Naive B cell (primary cell): ENCODE results near the gene MAPRE2. TPM values are rescaled to one million over a fixed set of nuclear protein-coding genes. Genes with fewer than 3 reads are reported as not detected.
"Not testable (repeated sequence)": the region's sequence is repeated elsewhere in the genome, so short reads cannot be mapped to it uniquely, and the experiment has no call there.

Experiments
- ATAC-seq, 2 donors: fragments of 150-1000 bp; cut with Tn5 transposase; 2 replicates each; pipeline ENCODE4 v1.10.0; 2021; ENCODE audit warnings: low read depth in 2 of 2, mild to moderate bottlenecking in 2 of 2, moderate library complexity in 2 of 2
- DNase-seq: peaks from one replicate; pipeline ENCODE4 v3.0.0; 2022
- H3K27ac Mint-ChIP-seq, 6 donors: one replicate each; pipeline ENCODE4 v1.8.0; 2020 to 2022; ENCODE audit warnings: mild to moderate bottlenecking in 6 of 6, mixed read lengths in 6 of 6, moderate library complexity in 5 of 6, inconsistent platforms in 2 of 6
- H3K27me3 Mint-ChIP-seq, 3 donors: one replicate each; pipeline ENCODE4 v1.8.0; 2021 to 2022; ENCODE audit warnings: mixed read lengths in 3 of 3, mild to moderate bottlenecking in 1 of 3
- H3K36me3 Mint-ChIP-seq, 2 donors: one replicate each; pipeline ENCODE4 v1.8.0; 2020 to 2022; ENCODE audit warnings: mixed read lengths in 2 of 2, inconsistent platforms in 1 of 2, mild to moderate bottlenecking in 1 of 2
- H3K4me1 Mint-ChIP-seq, 3 donors: one replicate each; pipeline ENCODE4 v1.8.0; 2020 to 2022; ENCODE audit warnings: mixed read lengths in 3 of 3, inconsistent platforms in 1 of 3, mild to moderate bottlenecking in 1 of 3, moderate library complexity in 1 of 3
- H3K4me3 Mint-ChIP-seq, 8 donors: one replicate each; pipeline ENCODE4 v1.8.0; 2020 to 2022; ENCODE audit warnings: mild to moderate bottlenecking in 8 of 8, mixed read lengths in 8 of 8, moderate library complexity in 8 of 8, inconsistent platforms in 2 of 8
- H3K9me3 Mint-ChIP-seq, 7 donors: one replicate each; pipeline ENCODE4 v1.8.0; 2020 to 2022; ENCODE audit warnings: mixed read lengths in 7 of 7, mild to moderate bottlenecking in 5 of 7, inconsistent platforms in 2 of 7, moderate library complexity in 1 of 7
- polyA plus RNA-seq, 6 donors: library from polyadenylated mRNA; unstranded; fragments of 300-500 nt; fragmentation: Illumina TruSeq; gene quantifications; one replicate each; pipeline ENCODE4 v1.2.3, GENCODE V29; 2021; ENCODE audit warnings: low read depth in 6 of 6

MAPRE2 gene
- polyA plus RNA-seq, 6 donors from 2014 or later = 99.3 to 132 (median 105) TPM

DNA sequence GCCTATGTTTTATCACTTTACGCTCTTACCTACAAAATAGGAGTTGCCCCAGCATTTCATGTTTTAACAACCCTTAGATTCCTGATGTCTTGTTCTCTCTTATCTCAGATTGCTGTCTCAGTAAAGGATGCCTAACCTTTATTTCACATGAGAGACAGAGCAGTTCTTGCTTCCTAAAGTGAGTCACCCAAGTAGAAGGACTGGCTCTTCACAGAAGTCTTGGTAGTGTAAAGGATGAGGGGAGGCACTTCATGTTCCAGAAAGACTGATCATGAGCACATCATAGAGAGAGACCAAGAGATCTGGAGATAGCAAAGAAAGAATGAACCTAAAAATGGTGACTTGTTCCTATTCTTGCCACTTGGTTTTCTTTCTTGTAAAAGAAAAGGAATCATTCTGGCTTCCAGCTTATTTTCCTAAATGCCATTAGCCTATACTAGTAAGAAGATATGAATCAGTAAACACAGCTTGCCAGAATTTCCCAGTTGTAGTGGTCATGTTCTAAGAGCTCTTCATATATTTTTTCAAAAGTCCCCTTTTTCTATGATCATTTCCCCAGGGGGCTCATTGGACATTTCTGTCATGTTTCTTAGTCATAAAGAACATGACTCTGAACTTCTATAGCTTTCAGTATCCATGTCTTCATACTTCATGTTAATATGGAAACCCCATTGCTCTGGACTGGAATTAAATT is 54.9 kb downstream of the MAPRE2 start:
- ATAC-seq (peak; percentile 36 to 58), DNase-seq (no peak)
- Mint-ChIP-seq H3K27me3 (no peaks in the 10 kb centered on the region), H3K36me3 (peaks cover 8 to 13% of the 10 kb centered on the region in 2 donors), H3K27ac (peak overlapping the region; percentile 1 to 81 (median 36)), H3K9me3 (no peaks in the 10 kb centered on the region), H3K4me1 (peaks cover 16 to 47% (median 32%) of the 10 kb centered on the region in 3 donors), H3K4me3 (no peak overlapping the region)

DNA sequence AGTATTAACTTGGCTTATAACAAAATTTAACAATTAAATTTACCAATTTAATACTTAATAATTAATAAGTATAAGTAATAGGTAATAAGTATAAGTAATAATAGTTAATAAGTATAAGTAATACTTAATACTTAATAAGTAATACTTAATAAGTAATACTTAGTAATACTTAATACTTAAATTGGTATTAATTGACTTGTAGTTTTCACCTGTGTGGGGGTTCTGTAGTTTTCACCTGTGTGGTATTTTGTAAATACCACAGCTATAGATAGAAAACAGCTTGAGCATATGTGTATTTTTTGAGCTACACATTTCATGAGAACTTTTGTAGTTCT is 55.4 kb downstream of the MAPRE2 start:
- Mint-ChIP-seq H3K27ac (peak overlapping the region in 3 of 6 donors; percentile 7 to 22 (median 19)), H3K27me3 (no peaks in the 10 kb centered on the region), H3K4me1 (peaks cover 16 to 47% (median 36%) of the 10 kb centered on the region in 3 donors), H3K9me3 (no peaks in the 10 kb centered on the region), H3K36me3 (peaks cover 13 to 16% of the 10 kb centered on the region in 2 donors), H3K4me3 (no peak overlapping the region)
- ATAC-seq (no peak), DNase-seq (no peak)

GRCh38 chr18:35097195-35097594 is 56.0 kb downstream of the MAPRE2 start:
- H3K36me3 Mint-ChIP-seq = peaks cover 19 to 22% of the 10 kb centered on the region in 2 donors
- H3K9me3 Mint-ChIP-seq = no peaks in the 10 kb centered on the region
- no peaks in the 10 kb centered on the region for H3K27me3 Mint-ChIP-seq
- H3K27ac Mint-ChIP-seq = peak overlapping the region in 2 of 6 donors; percentile 7 to 22
- ATAC-seq = no peak
- DNase-seq = no peak
- H3K4me1 Mint-ChIP-seq = peaks cover 16 to 42% (median 37%) of the 10 kb centered on the region in 3 donors
- no peak overlapping the region for H3K4me3 Mint-ChIP-seq

GRCh38 chr18:35097763-35098162 is 56.5 kb downstream of the MAPRE2 start:
- Mint-ChIP-seq H3K27me3 (no peaks in the 10 kb centered on the region), H3K27ac (no peak overlapping the region), H3K36me3 (peaks cover 21 to 24% of the 10 kb centered on the region in 2 donors), H3K9me3 (no peaks in the 10 kb centered on the region), H3K4me1 (peaks cover 16 to 36% (median 31%) of the 10 kb centered on the region in 3 donors), H3K4me3 (no peak overlapping the region)
- no peak for ATAC-seq
- no peak for DNase-seq

DNA sequence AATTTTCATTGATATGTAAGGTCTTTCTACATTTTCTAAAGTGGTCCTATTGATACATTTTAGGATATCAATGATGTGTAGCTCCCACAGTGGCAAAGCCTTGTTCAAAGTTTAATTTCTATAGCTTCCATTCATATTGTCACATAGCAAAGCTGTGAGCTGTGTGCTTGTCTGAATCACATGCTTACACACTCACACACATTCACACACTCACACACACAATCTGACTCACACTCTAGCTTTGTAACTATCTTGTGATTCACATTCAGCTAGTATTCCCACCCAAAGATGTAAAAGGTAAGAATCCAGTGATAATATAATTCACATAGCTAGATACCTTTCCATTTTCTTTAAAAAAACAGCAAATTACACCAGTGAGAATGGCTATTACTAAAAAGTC is 58.7 kb downstream of the MAPRE2 start:
- Mint-ChIP-seq H3K9me3 (no peaks in the 10 kb centered on the region), H3K4me1 (peaks cover 10 to 22% (median 21%) of the 10 kb centered on the region in 3 donors), H3K27ac (peak overlapping the region in 1 of 6 donors; percentile 77), H3K27me3 (no peaks in the 10 kb centered on the region), H3K4me3 (no peak overlapping the region), H3K36me3 (peaks cover 21 to 24% of the 10 kb centered on the region in 2 donors)
- DNase-seq = no peak
- ATAC-seq = no peak

DNA sequence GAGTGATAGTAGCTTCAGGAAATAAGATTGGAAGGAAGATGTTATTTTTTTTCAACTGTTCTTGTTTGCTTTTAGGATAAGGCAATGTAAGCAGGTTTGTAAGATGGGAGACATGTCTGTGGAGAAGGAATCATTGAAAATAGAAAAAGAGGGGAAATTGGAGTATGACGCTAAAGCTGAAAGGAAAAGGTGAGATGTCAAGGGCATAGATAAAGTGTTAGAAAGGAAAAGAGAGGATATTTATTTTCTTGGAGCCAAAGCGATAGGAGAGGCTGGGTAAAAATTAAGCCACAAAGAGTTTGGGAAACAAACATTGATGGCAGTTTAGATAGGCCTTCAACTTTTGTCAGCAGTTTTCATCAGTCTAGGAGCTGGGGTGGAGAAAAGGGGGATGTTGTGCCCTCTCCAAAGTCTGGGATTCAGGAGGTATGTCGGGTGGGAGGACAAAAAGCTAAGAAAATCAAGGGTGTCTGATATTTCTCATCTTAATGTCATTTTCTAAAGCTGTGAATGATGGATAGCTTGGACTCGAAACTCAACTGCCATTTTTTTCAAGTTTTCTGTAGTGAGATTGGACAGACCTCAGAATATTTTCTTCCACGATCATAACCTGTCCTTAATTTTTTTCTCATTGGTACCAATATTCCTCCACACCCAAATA is 63.3 kb downstream of the MAPRE2 start:
- DNase-seq (no peak), ATAC-seq (no peak)
- Mint-ChIP-seq H3K4me1 (peaks cover 15 to 35% (median 33%) of the 10 kb centered on the region in 3 donors), H3K27me3 (no peaks in the 10 kb centered on the region), H3K9me3 (peaks cover 0 to 7% (median 2%) of the 10 kb centered on the region in 7 donors), H3K36me3 (peaks cover 13 to 21% of the 10 kb centered on the region in 2 donors), H3K4me3 (no peak overlapping the region), H3K27ac (peak overlapping the region in 1 of 6 donors; percentile 68)

- Mint-ChIP-seq H3K4me3 (no peak overlapping the region), H3K27ac (peak overlapping the region in 5 of 6 donors; percentile 12 to 80 (median 65)), H3K27me3 (no peaks in the 10 kb centered on the region), H3K36me3 (peaks cover 17 to 28% of the 10 kb centered on the region in 2 donors), H3K4me1 (peaks cover 23 to 47% (median 43%) of the 10 kb centered on the region in 3 donors), H3K9me3 (peaks cover 0 to 10% (median 2%) of the 10 kb centered on the region in 7 donors)
- ATAC-seq (no peak), DNase-seq (no peak)
These were observed 65.0 kb downstream of the MAPRE2 start for GRCh38 chr18:35106013-35106844.

- Mint-ChIP-seq H3K9me3 (peaks cover 0 to 10% (median 2%) of the 10 kb centered on the region in 7 donors), H3K27ac (peak overlapping the region in 4 of 6 donors; percentile 54 to 80 (median 70)), H3K4me1 (peaks cover 26 to 52% (median 39%) of the 10 kb centered on the region in 3 donors), H3K36me3 (peaks cover 17 to 24% of the 10 kb centered on the region in 2 donors), H3K4me3 (no peak overlapping the region), H3K27me3 (no peaks in the 10 kb centered on the region)
- ATAC-seq (no peak), DNase-seq (no peak)
These were observed 65.6 kb downstream of the MAPRE2 start for GRCh38 chr18:35106845-35107148.

- Mint-ChIP-seq H3K27ac (peak overlapping the region in 1 of 6 donors; percentile 80), H3K9me3 (peaks cover 0 to 11% (median 2%) of the 10 kb centered on the region in 7 donors), H3K4me3 (no peak overlapping the region), H3K4me1 (peaks cover 30 to 56% (median 36%) of the 10 kb centered on the region in 3 donors), H3K36me3 (peaks cover 13 to 20% of the 10 kb centered on the region in 2 donors), H3K27me3 (no peaks in the 10 kb centered on the region)
- no peak for DNase-seq
- ATAC-seq = no peak
These were observed 66.0 kb downstream of the MAPRE2 start for GRCh38 chr18:35107216-35107615.

- peaks cover 38 to 64% (median 39%) of the 10 kb centered on the region in 3 donors for H3K4me1 Mint-ChIP-seq
- DNase-seq, ATAC-seq, H3K27me3 Mint-ChIP-seq, H3K4me3 Mint-ChIP-seq: not testable (repeated sequence)
- peaks cover 11 to 18% of the 10 kb centered on the region in 2 donors for H3K36me3 Mint-ChIP-seq
- peak overlapping the region in 2 of 6 donors; percentile 41 to 74 for H3K27ac Mint-ChIP-seq
- peaks cover 0 to 14% (median 2%) of the 10 kb centered on the region in 7 donors for H3K9me3 Mint-ChIP-seq
These were observed 66.9 kb downstream of the MAPRE2 start for GRCh38 chr18:35108088-35108487.

DNA sequence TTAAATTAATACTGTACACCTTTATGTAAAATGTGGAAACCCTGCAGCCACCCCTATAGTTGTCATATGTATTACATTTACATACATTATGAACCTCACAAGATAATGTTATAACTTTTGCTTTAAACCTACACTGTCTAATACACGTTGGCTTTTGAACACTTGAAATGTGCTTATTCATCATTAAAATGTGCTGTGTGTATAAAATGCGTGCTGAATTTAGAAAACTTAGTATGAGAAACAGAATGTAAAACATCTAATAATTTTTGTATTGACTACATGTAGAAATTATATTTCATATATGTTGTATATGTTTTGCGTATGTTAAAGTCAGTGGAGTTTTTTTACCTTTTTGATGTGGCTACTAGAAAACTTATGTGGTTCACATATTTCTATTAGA is 68.8 kb downstream of the MAPRE2 start:
- Mint-ChIP-seq H3K4me3 (no peak overlapping the region), H3K27ac (peak overlapping the region in 2 of 6 donors; percentile 63 to 65), H3K27me3 (no peaks in the 10 kb centered on the region), H3K36me3 (peaks cover 12 to 18% of the 10 kb centered on the region in 2 donors), H3K4me1 (peaks cover 51 to 83% (median 59%) of the 10 kb centered on the region in 3 donors), H3K9me3 (peaks cover 0 to 14% (median 2%) of the 10 kb centered on the region in 7 donors)
- DNase-seq = no peak
- no peak for ATAC-seq

DNA sequence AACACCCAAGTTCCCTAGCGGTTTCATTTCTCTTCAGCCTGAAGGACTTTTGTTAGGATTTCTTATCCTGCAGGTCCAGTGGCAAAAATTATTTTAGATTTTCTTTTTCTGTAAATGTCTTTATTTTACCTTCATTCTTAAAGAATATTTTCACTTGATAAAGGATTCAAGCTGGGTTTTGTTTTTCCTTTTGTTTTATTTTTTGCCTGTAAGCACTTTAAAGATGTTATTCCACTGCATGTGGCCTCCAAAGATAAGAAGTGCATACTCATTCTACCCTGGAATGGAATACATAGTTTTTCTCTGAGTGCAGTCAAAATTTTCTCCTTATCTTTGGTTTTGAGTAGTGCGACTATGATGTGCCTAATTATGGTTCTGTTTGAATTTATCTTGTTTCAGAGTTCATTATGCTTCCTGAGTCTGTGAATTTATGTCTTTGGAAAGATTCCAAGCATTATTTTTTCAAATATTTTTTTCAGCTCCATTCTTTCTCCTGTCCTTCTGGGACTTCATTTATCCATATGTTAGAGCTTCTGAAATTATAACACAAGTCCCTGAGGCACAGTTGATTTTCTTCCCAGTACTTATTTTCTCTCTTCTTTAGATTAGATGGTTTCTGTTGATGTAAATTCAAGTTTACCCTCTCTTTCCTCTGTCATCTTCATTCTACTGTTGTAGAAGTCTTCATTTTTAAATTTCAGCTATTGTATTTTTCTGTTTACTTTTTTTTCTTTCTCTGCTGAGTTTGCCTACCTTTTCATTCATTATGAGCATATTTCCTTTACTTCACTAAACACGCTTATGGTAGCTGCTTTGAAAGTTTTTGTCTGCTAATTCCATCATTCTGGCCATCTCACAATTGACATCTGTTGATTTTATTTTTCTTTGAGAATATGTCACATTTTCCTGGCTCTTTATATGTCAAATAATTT is 69.6 kb downstream of the MAPRE2 start:
- DNase-seq (no peak), ATAC-seq (no peak)
- Mint-ChIP-seq H3K4me3 (no peak overlapping the region), H3K4me1 (peaks cover 51 to 80% (median 66%) of the 10 kb centered on the region in 3 donors), H3K9me3 (peaks cover 0 to 14% (median 2%) of the 10 kb centered on the region in 7 donors), H3K27me3 (no peaks in the 10 kb centered on the region), H3K27ac (peak overlapping the region in 3 of 6 donors; percentile 12 to 39 (median 15)), H3K36me3 (peaks cover 18 to 19% of the 10 kb centered on the region in 2 donors)
